GM18861 (cell line): ENCODE results near the gene IL1R2.

ENCODE experiments used
- ATAC-seq: cut with Tn5 transposase; IDR thresholded peaks from one replicate; pipeline ENCODE4 v1.9.1; 2021; ENCODE audit not compliant: unreplicated experiment

IL1R2 gene

DNA sequence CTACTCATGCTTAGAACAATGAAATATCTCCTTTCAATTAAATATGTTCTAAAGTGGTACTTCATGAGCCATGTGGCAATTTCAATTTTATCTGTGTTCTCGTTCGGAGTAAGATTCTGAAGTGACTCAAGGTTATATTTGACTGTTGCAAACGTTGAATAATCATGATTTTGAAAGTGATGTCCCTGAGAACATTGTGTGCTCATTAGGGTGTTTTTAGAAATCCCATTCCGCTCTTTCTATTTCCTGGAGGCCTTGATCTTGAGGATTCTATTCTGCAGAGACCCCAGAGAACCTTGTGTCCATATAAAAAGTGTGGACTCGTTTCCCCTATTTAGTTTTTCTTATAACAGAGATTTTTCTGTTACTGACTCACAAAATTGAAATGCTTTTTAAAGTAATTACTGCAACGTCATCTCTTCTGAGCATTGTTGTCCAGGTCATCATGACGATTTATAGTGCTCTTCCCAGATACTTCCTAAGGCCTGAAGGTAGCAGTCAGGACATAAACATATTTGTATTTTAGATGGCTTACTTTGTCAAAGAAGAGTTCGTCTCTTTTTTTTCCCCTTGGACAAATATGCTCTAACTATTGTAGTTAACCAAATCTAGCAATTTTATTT is 27.2 kb downstream of the IL1R2 start:
- ATAC-seq = no peak

DNA sequence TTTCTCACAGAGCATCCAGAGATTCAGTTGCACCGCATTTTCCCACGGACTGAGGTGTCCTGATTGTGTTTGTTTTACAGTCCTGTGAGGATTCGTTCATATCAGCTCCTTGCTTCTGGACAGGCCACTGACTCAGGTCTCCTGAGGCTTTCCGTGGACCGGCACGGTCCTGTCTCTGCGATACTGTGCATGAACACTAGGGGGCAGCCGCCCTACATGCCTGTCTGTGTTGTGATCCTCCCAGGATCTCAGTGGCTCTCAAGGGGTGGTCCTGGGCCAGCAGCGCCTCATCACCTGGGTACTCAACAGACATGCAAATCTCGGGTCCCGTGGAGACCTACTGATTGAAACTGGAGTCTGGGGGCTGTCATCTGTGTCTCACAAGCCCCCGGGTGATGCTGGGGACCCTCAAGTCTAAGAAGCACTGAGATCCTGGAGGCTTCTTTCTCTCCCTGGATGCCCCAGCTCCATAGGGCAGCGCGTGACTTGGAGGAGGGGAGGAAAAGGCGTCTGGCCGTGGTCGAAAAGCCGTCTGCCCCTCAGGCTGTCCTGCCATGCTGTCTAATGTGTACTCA is 28.9 kb downstream of the IL1R2 start:
- peak; percentile 36 for ATAC-seq

DNA sequence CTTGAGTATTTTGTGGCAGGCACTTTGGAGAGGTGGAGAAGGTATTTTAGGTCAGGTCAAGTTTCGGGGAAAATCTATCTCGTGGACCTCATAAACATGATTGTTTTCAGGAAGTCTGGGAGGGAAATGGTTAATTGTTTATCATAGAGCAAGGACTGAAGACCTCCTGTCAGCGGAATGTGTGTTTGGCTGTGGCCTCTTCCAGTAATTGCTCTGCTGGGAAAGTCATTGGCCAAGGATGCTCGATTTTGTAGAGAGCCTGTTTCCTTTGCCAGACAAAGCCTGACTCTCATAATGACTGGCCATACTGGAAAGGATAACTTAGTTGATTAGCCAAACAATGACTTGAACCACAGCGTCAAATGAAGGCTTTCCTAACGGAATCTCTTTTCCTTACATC is 30.0 kb downstream of the IL1R2 start:
- ATAC-seq = no peak

DNA sequence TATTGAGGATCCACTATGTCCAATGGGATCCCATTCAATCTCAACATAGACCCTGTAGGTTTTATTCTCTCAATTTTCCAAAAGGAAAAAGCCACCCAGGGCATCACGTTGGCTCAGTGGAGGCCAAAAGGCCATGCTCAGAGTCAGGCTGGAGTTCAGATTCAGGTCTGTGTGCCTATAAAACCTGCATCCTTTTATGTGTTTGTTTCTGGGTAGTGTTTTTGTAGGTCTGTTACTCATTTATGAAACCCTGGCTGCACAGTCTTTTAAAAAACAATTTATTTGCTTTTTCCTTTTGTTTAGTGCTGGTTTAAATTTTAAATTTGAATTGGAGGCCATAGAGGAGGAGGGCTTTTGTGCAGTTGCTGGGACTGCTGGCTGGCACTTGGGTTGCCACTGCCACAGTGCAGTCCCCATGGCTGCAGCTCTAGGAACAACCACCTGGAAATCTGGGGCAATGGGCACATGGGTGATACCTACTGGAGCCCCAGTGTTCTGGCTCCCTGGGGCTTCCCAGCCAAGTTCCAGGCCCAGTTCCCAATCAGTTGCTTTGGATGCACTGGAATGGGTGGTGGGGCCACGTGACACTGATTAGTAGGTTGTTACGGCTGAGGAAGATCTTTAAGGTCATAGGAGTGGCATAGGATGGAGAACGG is 31.3 kb downstream of the IL1R2 start:
- no peak for ATAC-seq

DNA sequence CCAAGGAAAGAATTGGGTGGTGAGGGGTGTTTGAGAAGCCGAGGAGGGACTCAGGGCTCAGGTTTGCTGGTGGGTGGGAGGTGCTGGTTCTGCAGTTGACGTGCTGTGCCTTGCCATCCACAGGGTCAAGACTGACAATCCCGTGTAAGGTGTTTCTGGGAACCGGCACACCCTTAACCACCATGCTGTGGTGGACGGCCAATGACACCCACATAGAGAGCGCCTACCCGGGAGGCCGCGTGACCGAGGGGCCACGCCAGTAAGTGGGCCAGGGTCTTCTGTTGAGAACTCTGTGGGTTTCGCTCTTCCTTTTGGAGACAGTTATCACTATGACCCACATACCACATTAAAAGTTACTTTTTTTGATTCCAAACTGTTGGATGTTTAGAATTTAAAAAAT is 32.6 kb downstream of the IL1R2 start:
- ATAC-seq = no peak

DNA sequence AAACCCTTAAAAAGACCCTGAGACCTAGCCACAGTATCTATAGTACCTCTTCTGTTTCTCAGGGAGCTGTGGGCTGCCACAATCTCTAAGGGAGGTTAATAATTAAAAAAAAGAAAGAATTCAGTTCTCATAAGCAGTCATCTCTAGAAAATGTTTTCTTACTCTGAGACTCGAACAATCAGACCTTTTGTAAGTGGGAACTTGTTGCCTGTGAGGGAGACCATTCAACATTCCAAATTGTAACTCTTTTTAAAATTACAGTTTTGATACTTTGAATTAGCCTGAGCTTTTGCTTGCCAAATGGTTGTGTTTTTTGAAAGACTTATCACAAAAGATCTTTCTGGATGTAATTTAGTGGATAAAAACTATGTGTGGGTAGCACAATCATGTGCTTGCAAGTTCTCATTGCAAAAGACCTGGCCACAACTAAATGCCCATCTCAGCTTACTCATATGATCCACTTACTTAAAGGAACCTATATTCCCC is 33.3 kb downstream of the IL1R2 start:
- peak; percentile 81 for ATAC-seq

DNA sequence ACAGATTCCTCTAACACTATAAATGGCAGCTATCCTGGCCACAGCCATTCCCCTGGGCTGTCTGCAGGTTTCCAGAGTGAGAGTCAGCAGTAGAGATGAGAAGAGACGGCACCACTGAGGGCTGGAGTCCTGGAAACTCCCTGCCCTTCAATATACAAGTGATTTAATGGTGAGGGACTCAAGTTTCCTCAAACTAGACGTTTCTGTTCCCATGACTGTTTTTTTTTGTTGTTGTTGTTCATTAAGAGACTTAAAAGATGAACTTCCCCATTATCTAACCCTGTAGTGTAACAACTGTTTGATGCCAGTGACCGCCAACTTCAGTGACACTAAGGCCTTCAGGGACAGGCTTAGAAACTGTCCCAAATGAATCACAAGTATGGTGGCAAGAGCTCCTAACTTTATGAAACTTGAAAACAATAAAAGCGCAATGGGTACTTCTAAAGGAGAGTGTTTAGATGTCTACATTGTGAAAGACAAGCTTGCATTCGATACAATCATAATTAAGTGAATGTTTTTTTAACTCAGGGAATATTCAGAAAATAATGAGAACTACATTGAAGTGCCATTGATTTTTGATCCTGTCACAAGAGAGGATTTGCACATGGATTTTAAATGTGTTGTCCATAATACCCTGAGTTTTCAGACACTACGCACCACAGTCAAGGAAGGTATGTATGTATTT is 34.0 kb downstream of the IL1R2 start:
- peak; percentile 46 for ATAC-seq

DNA sequence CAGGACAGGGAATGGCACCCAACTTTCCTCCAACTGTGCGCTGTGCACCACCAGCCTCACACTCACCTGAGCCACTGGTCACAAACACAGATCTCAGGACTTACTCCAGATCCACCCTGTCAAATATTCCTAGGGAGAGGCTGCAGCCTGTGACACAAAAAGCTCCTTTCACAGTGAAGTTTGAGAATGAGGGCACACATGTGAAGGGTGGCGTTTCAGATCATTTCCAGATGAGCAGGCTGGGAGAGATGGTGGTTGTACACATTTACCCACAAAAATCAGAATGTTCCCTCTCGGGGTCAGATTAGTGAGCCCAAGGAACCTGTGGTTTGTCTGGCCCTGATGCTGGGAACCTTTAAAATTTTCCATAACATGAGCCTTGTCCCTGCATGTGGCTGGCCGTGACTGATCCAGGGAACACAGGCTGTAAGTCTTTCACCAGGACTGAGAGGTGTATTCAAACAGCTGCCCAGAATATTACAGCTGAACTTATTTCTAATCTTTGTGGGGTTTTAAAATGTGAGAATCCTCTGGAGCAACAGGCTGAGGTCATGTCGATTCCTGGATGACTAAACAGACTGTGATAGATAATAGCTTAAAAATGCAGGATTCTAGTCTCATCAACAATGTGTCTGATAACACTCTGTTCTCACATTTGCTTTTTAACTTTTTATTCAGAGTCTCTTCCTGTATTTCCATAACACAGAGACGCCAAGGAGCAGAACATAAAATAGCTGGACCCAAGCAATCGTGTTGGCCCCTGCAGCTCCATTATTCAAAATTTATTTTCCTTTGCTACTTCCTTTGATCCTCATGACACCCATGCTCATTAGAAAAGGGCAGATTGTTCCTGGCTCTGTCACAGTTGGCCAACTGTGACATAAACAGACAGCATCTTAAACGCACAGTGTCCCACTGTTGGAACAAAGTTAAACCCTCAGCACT is 35.5 kb downstream of the IL1R2 start:
- no peak for ATAC-seq

DNA sequence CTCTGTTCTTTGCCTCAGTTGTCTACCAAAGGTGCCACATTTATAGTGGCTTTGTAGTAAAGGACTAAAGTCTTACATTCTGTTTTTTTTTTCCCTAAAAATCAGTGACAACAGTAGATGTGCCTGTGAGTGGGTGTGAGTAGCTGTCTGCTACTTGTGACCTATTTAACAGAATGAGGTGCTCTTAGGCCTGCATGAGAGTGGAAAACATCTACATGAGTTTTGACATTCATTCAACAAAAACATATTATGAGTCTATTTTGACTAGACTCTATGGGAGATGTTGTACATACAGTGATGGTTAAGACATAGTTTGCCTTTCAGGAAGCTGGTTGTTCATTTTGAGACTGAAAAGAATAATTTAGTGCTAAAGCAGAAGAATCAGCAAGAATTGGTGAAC is 36.7 kb downstream of the IL1R2 start:
- no peak for ATAC-seq

DNA sequence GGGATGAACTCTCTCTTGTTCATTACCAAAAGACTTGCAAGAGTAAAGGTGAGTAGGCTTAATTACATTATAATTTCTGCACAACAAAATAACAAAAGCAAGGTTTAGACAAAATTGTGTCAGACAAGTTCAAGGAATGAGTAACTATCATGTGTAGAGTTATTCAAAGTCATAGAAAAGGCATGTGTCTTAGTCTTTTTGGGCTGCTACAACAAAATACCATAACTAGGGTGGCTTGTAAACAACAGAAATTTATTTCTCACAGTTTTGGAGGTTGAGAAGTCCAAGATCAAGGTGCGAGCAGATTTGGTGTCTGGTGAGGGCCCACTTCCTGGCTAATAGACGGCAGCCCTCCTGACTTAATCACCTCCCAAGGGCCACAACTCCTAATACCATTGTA is 37.6 kb downstream of the IL1R2 start:
- no peak for ATAC-seq

DNA sequence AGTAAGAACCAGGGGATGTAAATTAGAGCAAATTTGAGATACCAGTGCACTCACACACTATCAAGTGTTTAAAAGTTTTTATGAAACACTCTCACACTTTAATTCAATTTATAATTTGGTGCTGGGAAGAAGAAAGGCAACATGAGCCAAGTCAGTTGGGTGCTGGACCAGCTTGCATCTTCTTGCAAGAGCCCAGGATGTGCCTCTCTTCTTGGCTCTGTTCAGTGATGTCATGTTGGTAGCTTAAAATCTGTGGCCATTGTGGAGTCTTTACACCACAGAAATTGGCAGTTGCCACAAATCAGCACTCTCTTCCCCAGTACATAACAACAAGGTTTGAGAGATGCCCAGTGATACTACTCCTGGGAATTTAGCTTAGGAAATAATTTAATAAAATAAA is 38.2 kb downstream of the IL1R2 start:
- ATAC-seq = no peak

DNA sequence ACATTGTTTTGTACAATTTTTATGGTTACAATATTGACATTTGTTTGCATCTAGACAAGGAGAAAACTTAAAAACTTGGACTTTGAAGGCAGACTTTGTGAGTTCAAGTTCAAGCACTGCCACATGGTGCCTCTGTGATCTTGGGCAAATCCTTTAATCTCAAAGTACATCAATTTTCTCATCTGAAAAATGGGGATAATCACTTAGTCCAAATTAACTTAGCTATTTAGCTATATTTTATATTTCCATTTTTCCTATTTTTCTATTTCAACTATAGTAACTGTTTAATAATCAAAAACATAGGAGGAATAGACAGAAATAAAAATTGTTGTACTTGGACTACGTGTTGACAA is 38.7 kb downstream of the IL1R2 start:
- ATAC-seq = no peak

DNA sequence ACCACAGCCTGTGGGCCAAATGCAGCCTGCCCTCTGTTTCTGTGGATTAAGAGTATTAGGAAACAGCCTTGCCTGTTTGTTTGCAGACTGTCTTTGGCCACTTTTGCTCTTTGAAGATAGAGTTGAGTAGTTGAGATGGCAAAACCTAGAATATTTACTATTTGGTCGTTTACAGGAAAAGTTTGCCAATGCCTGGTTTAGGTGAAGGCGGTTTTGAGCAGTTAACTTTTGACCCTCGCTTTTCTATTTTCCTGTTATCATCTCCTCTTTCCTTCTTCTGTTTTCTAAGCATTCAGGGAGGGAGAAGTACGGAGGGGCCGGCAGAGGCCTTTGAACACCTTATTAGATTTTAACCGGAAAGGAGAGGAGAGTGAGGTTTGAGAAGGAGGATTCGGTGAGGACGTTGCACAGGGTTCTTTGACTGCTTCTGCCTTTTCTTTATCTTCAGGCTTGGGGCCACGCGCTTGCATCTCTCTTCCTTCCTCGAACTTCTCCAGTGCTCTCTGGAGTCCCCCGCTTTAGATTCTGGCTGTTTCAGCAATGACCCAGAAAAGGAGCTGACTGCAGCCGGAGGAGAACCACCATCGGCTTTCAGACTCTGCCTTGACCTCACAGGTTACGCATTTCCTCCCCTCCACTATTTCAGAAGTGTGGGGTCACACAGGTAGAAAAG is 39.2 kb downstream of the IL1R2 start:
- no peak for ATAC-seq

DNA sequence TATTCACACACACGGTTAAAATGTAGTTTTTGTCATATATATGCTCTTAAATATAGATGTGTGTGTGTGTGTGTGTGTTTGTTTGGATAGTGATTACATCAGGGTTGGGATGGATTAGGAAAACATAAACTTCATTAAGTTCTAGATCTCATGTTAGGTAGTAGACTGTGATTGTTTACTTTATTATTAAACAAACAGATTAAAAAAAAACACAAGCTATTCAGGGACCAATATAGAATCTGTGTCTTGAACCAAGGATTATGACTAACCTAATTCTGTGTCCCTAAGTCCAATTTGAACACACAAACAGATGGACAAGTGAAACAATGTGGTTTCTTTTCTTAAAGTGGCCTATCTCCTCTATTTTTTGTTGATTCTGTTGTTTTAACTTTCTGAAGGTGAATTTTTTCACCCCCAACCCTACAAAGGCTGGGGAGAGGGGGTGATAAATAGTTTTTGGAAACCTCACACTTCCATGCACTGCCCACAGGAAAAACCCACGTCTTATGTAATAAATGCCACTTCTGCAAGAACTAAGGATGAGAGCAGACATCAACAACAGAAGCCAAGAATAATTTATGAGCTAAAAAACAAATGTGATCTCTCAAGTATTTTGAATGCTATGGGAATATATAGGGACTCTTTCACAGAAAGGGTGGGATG is 40.7 kb downstream of the IL1R2 start:
- ATAC-seq = no peak

DNA sequence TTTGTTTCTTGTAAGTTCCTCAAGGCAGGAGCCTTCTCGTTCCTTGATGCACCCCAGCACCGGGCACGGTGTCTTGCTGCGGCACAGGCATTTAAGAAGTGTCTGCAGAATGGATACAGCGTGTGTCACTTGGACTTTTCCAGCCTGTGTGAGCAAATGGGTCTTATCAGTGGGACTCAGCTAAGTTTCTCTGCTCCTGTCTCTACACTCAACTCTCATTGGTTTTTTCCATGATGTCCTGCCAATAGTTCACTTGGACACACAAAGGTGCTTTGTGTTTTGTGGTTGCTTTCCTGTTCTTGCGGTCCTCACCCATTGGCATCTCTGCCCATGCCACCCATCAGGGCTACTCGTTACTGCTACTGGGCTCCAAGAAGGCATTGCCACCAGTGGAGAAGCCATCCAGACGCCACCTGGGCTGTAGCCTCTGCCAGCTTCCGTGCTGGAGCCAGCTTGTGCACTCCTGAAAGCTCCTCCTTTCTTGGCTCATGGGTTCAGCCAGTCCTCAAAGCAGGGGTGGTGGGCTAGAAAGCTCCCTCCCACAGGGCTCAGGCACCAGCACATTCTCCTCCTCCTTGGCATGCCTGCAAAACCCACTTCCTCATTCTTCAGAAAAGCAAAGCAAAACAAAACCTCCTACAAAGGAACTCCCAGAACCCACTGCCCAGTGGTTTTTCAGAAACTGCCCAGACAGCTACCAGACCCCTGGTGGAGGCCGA is 41.4 kb downstream of the IL1R2 start:
- ATAC-seq = peak; percentile 93

DNA sequence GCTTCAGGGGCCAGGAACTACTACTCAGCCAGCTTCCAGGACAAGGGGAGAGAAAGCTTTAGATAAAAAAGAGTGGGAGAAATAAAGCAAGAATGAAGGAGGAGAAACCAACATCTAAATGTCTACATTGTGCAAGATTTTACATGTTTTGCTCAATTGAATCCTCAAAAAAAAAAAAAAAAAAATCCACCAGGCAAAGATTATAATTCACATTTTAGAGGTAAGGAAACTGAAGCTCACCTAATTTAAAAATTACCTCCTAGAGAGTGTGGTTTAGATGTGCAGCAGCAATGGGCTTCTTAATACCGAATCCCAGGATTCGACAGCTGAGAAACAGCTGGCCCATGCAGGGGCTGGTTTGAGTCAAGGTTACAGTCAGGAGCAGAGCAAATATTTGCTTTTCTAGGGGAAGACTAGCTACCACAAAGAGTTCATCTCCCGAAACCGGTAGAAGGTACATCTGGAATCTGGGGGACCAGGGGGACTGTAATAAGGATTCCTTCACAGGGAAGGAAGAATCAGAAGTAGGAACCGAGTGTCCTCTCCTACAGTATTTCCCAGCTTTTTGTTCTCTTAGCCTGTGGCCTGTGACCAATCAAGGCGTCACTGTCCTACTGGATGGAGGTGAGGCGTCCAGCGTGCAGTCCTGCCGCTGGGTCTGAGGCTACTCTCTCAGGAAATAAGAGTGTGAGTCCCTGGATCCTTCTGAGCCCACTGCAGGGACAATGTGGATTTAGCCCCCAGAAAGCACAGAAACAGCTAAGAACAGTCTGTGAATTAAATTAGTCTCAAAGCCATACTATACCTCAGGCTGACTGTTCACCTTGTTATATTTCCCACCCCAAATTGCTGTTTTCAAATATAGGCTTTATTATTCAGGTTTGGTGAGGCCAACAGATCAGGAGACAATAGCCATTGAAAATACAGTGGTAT is 42.3 kb downstream of the IL1R2 start:
- ATAC-seq = no peak

DNA sequence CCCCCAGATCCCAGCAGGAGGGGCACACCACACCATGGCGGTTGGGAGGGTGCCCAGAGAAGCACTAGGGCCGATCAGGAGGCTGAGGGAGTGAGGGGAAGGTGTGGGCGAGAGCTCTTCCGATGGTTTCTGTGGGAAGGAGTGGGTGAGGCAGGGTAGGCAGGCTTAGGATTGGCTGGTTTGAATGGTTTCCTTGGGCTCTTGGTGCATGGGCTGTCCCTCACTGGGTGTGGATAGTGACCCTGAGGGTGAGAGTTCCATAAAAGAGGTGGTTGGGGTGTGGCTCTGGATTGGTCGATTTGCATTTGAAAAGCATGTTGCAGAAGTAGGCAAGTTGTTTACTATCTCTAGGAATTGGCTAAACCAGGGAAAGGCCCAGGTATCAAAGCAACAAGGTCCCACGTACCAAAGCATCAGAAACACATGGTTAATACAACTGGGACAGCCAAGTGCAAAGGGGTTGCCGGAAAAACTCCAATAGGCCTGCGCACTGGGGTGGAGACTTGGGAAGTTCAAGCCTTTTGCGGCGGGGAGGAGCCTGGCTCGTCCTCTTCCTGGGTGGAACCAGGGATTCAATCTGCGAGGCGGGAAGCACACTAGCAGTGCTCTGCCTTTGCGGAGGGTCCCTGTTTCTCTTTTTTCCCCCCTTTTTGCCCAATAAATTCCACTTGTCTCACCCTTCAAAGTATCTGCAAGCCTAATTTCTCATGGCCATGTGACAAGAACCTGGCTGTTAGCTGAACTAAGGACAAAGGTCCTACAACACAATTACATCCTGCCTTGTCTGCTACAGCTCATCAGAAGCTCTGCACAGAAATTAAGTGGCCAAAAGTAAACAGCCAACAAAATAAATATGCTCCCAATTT is 43.2 kb downstream of the IL1R2 start:
- no peak for ATAC-seq
